Fibroblast of lung (primary cell): ENCODE data around the gene PXMP4. TPM values are rescaled to one million over a fixed set of nuclear protein-coding genes. Genes with fewer than 3 reads are reported as not detected.
A peak's percentile ranks its signal among the peaks of the same experiment; 100 is the strongest.

Experiments used
- DNase-seq, 2 donors: peaks; one replicate each; pipeline versions ENCODE4 v3.0.0 to v3.0.0-alpha.2; 2010; ENCODE audit warnings: low read depth in 2 of 2
- H2AFZ ChIP-seq: 2 replicates; pipeline ENCODE4 v1.5.1; 2012; ENCODE audit warnings: low read length, control low read depth, inconsistent platforms
- H3K27ac ChIP-seq: 2 replicates; pipeline ENCODE4 v1.5.1; 2011; ENCODE audit warnings: low read length, control low read depth; ENCODE audit not compliant: insufficient read depth
- H3K27me3 ChIP-seq: 2 replicates; pipeline ENCODE4 v1.5.1; 2011; ENCODE audit warnings: mild to moderate bottlenecking, low read length; ENCODE audit not compliant: control insufficient read depth, insufficient read depth
- H3K36me3 ChIP-seq: 2 replicates; pipeline ENCODE4 v1.5.1; 2011; ENCODE audit warnings: low read length; ENCODE audit not compliant: control insufficient read depth, insufficient read depth
- H3K4me1 ChIP-seq: 2 replicates; pipeline ENCODE4 v1.5.1; 2011; ENCODE audit warnings: low read length; ENCODE audit not compliant: control insufficient read depth, insufficient read depth; ENCODE audit errors: extremely low read depth
- H3K4me2 ChIP-seq: 2 replicates; pipeline ENCODE4 v1.5.1; 2011; ENCODE audit warnings: low read length, control low read depth; ENCODE audit not compliant: insufficient read depth; ENCODE audit errors: extremely low read depth
- H3K4me3 ChIP-seq, 4 experiments: fragments of 200-600 bp in 1 of 4; sonication (generic) in 1 of 4; replicated peaks in 1 of 4; 2 replicates each; pipeline ENCODE4 v1.5.1; 2011 to 2016; ENCODE audit warnings: low read length in 4 of 4, low read depth in 3 of 4, mild to moderate bottlenecking in 3 of 4, control low read depth in 2 of 4, inconsistent platforms in 1 of 4, mixed read lengths in 1 of 4; ENCODE audit not compliant: insufficient read depth in 1 of 4; ENCODE audit errors: control extremely low read depth in 1 of 4
- H3K79me2 ChIP-seq: 2 replicates; pipeline ENCODE4 v1.5.1; 2012; ENCODE audit warnings: mild to moderate bottlenecking, low read length, inconsistent platforms; ENCODE audit not compliant: control insufficient read depth, insufficient read depth
- H3K9ac ChIP-seq: 2 replicates; pipeline ENCODE4 v1.5.1; 2011; ENCODE audit warnings: mild to moderate bottlenecking, low read length, control low read depth; ENCODE audit not compliant: insufficient read depth
- H3K9me3 ChIP-seq: 2 replicates; pipeline ENCODE4 v1.5.1; 2012; ENCODE audit warnings: low read depth, low read length; ENCODE audit not compliant: control insufficient read depth, insufficient read depth
- H4K20me1 ChIP-seq: 2 replicates; pipeline ENCODE4 v1.5.1; 2011; ENCODE audit warnings: low read length; ENCODE audit not compliant: control insufficient read depth, insufficient read depth; ENCODE audit errors: extremely low read depth
- CTCF ChIP-seq, 2 donors: IDR thresholded peaks in 1 of 2; conservative IDR thresholded peaks in 1 of 2; 1 replicate in 1 of 2; 2 replicates in 1 of 2; pipeline ENCODE4 v1.5.1; 2011 to 2012; ENCODE audit warnings: low read length in 2 of 2, control low read depth in 1 of 2, inconsistent platforms in 1 of 2, low read depth in 1 of 2, mild to moderate bottlenecking in 1 of 2
- EZH2 ChIP-seq: IDR thresholded peaks from 2 replicates; pipeline ENCODE4 v1.5.1; 2012; ENCODE audit warnings: low read length, control low read depth, mild to moderate bottlenecking; ENCODE audit errors: missing control alignments
- polyA plus RNA-seq, 2 donors: library from polyadenylated mRNA; depleted of rRNA in 1 of 2; stranded (reverse) in 1 of 2; unstranded in 1 of 2; fragments of >200 nt; gene quantifications; 2 replicates each; pipeline ENCODE4 v1.2.1, GENCODE V29; 2011 to 2012; ENCODE audit warnings: missing spikeins in 1 of 2
- total RNA-seq: library from RNA; depleted of rRNA; stranded (reverse); fragments of >200 nt; gene quantifications from 2 replicates; pipeline ENCODE4 v1.2.1, GENCODE V29; 2014

The PXMP4 gene
- total and polyA plus RNA-seq, 2 donors (not counting 1 experiment from before 2014, with no cell fraction given): 4.1 to 6.3 TPM

- no peaks in the 10 kb centered on the region for H3K36me3 ChIP-seq
- H3K27ac ChIP-seq: no peak overlapping the region
- no peaks in the 10 kb centered on the region for H4K20me1 ChIP-seq
- H3K4me2 ChIP-seq: no peak overlapping the region
- peak in 1 of 2 donors; percentile 2 for DNase-seq
- TF ChIP-seq EZH2 (no peak), CTCF (conservative IDR thresholded peaks at IDR 0.05 in 1 of 2, IDR thresholded peaks at IDR 0.05 in 1 of 2; ENCODE audit: low read depth in 1 of 2, low read length in 2 of 2) (no peak)
- no peaks in the 10 kb centered on the region for H3K4me1 ChIP-seq
- H3K9ac ChIP-seq: no peak overlapping the region
- peaks cover 2% of the 10 kb centered on the region for H3K9me3 ChIP-seq
- no peak overlapping the region for H2AFZ ChIP-seq
- H3K4me3 ChIP-seq: no peak overlapping the region
- no peaks in the 10 kb centered on the region for H3K27me3 ChIP-seq
- no peaks in the 10 kb centered on the region for H3K79me2 ChIP-seq
Observed at GRCh38 chr20:33740189-33740588, 20.1 kb upstream of the PXMP4 start.

DNA sequence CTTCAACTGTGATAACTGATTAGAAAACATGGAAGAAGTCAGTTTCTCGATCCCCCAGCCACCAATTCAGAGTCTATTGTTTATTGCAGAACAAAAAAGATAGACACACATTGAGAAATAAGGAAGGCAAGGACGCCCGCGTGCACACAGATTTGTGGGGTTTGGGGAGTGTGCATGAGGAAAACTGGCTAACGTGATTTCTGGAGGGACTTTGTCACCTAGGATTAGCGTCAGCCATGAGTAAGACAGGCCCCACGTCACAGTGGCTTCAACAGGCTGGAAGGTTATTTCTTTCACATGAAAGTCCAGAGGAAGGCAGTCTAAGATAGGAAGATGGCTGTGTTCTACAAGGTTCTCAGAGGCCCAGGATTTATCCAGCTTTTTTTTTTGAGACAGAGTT lies 19.4 kb upstream of the PXMP4 start:
- Histone ChIP-seq H3K4me2 (no peak overlapping the region), H3K36me3 (no peaks in the 10 kb centered on the region), H3K79me2 (no peaks in the 10 kb centered on the region), H3K9me3 (peaks cover 2% of the 10 kb centered on the region), H4K20me1 (no peaks in the 10 kb centered on the region), H3K27ac (no peak overlapping the region), H2AFZ (no peak overlapping the region), H3K4me3 (no peak overlapping the region), H3K9ac (no peak overlapping the region), H3K4me1 (no peaks in the 10 kb centered on the region), H3K27me3 (no peaks in the 10 kb centered on the region)
- DNase-seq: no peak
- TF ChIP-seq CTCF (conservative IDR thresholded peaks at IDR 0.05 in 1 of 2, IDR thresholded peaks at IDR 0.05 in 1 of 2; ENCODE audit: low read depth in 1 of 2, low read length in 2 of 2) (no peak), EZH2 (no peak)

DNA sequence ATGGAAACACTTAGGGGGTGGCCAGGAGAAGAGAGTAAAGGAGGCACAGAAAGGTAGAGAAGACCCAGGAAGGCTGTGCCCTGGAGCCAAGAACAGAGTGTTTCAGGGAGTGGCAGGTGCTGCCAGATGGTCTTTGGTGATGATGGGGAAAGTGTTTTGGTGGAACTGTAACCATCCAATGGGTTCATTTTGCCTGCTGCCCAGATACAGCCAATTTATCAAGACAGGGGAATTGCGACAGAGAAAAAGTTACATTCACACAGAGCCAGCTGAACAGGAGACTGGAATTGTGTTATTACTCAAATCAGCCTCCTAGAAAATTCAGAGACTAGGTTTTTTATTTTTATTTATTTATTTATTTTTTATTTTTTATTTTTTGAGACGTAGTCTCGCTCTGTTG lies 16.9 kb upstream of the PXMP4 start:
- H3K9me3 ChIP-seq: peaks cover 2% of the 10 kb centered on the region
- H3K4me3 ChIP-seq: no peak overlapping the region

More for the DNA sequence above, 16.9 kb upstream of the PXMP4 start:
- no peaks in the 10 kb centered on the region for H3K36me3 ChIP-seq
- H2AFZ ChIP-seq: no peak overlapping the region
- H3K27ac ChIP-seq: no peak overlapping the region
- peaks cover 10% of the 10 kb centered on the region for H3K4me1 ChIP-seq
- no peak overlapping the region for H3K4me2 ChIP-seq
- H4K20me1 ChIP-seq: no peaks in the 10 kb centered on the region
- TF ChIP-seq CTCF (conservative IDR thresholded peaks at IDR 0.05 in 1 of 2, IDR thresholded peaks at IDR 0.05 in 1 of 2; ENCODE audit: low read depth in 1 of 2, low read length in 2 of 2): no peak
- TF ChIP-seq EZH2: no peak
- no peaks in the 10 kb centered on the region for H3K27me3 ChIP-seq
- DNase-seq: no peak
- no peaks in the 10 kb centered on the region for H3K79me2 ChIP-seq
- H3K9ac ChIP-seq: no peak overlapping the region
